A549 treated with RU486 at 1 μM for 4 hours (cell line): ENCODE data around the gene ZBTB8B. TPM values are rescaled to one million over a fixed set of nuclear protein-coding genes. Genes with fewer than 3 reads are reported as not detected.

ENCODE experiments used
- total RNA-seq: library from RNA; stranded (reverse); fragments of 200-300 nt; extraction: Qiagen RNA extraction; gene quantifications from 5 replicates; pipeline ENCODE4 v1.2.3, GENCODE V29; 2022; ENCODE audit warnings: low read depth

The ZBTB8B gene
- not detected in 5 replicates for total RNA-seq

GRCh38 chr1:32464716-32465577 is at the start of gene ZBTB8B:
ZBTB8B (plus strand) TSS chr1:32465072; CDS start chr1:32470625, 5,553 bp downstream.

Other genes with a start within 250 kb of the ZBTB8B start
- 6.8 to 10.1 TPM (median 9.9 TPM) in 5 replicates for gene TMEM234, start 242.7 kb upstream of the ZBTB8B start, total RNA-seq
- gene EIF3I, start 242.7 kb upstream of the ZBTB8B start, total RNA-seq: 266 to 315 TPM (median 278 TPM) in 5 replicates
- 0.29 to 0.57 TPM (median 0.48 TPM) in 4 of 5 replicates, not detected in the other for gene FAM167B, start 217.8 kb upstream of the ZBTB8B start, total RNA-seq
- 0.05 to 0.08 TPM in 2 of 5 replicates, not detected in the others for gene LCK, start 213.8 kb upstream of the ZBTB8B start, total RNA-seq
- gene HDAC1, start 173.0 kb upstream of the ZBTB8B start, total RNA-seq: 53.1 to 62.9 TPM (median 57.7 TPM) in 5 replicates
- 63.0 to 80.9 TPM (median 71.6 TPM) in 5 replicates for gene MARCKSL1, start 128.8 kb upstream of the ZBTB8B start, total RNA-seq
- gene FAM229A, start 102.6 kb upstream of the ZBTB8B start, total RNA-seq: 2.8 to 3.9 TPM (median 3.4 TPM) in 5 replicates
- gene TSSK3, start 102.5 kb upstream of the ZBTB8B start, total RNA-seq: not detected in 5 replicates
- 18.3 to 22.3 TPM (median 20.2 TPM) in 5 replicates for gene BSDC1, start 70.6 kb upstream of the ZBTB8B start, total RNA-seq
- gene ZBTB8A, start 74.4 kb downstream of the ZBTB8B start, total RNA-seq: 2.2 to 4.5 TPM (median 3.5 TPM) in 5 replicates
- 33.1 to 49.6 TPM (median 42.5 TPM) in 5 replicates for gene ZBTB8OS, start 185.5 kb downstream of the ZBTB8B start, total RNA-seq
- gene RBBP4, start 186.1 kb downstream of the ZBTB8B start, total RNA-seq: 66.2 to 93.3 TPM (median 78.0 TPM) in 5 replicates
- gene SYNC, start 237.7 kb downstream of the ZBTB8B start, total RNA-seq: 8.7 to 13.8 TPM (median 10.9 TPM) in 5 replicates